Skeletal muscle cell (primary cell): Measurements from ENCODE around the gene BCL3.

Source experiments
- DNase-seq: peaks from one replicate; pipeline ENCODE4 v3.0.0-alpha.2; 2010; ENCODE audit warnings: low read depth
- H3K4me3 ChIP-seq: 2 replicates; pipeline ENCODE4 v1.5.1; 2011; ENCODE audit warnings: low read depth, mild to moderate bottlenecking, control low read depth, low read length, moderate library complexity

BCL3 gene

DNA sequence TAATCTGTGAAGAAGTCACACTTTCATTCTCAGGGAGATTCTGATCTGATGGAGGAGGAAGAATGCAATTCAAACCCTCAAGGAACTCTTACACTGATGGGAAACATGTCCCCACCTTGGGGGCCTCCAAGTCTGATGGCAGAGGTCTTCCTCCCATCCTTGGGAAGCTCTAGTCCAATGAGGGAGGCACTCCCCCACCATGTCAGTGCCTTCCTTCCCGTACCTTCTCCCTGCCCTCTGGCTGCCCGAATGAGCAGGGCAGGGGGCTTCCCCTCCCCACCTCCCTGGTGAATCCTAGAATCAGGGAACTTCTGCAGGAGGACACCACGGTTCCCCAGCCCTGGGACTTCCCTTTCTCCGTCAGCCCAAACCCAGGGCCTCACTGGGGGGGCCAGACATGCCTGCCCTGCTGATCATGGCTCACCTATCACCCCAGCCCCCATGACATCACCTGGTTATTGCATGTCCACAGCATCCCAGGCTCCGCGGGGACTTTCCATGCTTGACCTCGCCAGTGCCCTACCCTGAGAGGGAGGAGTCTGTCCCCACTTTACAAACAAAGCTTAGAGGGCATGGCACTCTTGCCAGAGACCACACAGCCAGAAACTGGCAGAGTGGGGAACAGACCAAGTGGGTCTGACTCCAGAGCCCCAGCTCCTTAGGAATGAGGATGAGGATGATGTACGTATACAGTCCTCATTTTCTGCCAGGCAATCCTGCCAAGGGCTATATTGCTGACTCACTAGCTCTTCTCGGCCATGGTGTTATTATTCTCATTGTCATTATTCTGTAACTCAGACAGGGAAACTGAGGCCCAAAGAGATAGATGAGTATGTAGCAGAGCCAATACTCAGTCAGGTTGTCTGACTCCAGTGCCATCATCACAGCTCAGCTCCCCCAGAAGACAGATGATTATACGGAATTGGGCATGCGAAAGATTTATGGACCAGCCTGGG lies 9.6 kb upstream of the BCL3 start:
- no peak overlapping the region for H3K4me3 ChIP-seq
- no peak for DNase-seq

- no peak for DNase-seq
- H3K4me3 ChIP-seq = no peak overlapping the region
Observed at GRCh38 chr19:44740351-44740824, 8.1 kb upstream of the BCL3 start.

DNA sequence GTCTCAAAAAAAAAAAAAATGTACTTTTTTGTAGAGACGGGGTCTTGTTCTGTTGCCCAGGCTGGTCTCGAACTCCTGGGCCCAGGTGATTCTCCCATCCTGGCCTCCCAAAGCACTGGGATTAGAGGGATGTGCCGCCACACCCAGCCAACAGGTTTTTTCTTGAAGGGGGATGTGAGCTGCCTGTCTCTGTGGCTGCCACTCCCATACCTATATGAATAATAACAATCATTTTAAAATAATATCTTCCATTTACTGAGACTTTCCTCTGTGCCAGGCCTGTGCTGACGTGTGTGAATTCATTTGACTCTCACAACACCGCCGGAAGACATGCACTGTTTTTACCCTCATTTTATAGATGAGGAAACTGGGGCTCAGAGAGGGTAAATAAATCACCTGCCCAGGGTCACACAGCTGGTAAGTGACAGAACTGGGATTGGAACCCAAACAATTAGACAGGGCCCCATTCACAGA lies 7.2 kb upstream of the BCL3 start:
- no peak for DNase-seq
- no peak overlapping the region for H3K4me3 ChIP-seq

DNA sequence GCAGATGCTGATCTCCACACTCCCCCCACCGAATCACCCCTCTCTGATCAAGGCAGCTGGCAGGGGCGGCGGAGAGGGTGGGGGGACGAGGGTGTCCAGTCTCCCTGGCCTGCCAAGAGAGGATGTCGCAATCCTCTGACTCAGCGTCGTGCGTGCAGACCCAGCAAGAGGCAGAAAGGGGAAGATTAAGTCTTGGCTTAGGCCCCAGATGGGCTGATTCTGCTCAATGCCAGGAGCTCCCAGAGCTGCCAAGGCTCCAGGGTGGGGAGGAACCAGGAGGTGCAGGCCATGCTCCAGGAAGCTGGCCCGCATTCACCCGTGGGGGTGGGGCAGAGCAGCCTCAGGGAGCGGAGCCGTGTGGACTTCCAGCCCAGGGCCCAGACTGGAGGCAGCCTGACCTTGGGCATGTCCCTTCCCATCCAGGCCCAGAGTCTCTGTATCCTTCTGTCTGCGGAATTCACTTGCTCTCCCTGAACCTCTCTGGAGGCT lies 6.6 kb upstream of the BCL3 start:
- DNase-seq = peak; percentile 99
- no peak overlapping the region for H3K4me3 ChIP-seq

GRCh38 chr19:44742330-44743061 lies 6.0 kb upstream of the BCL3 start:
- no peak for DNase-seq
- no peak overlapping the region for H3K4me3 ChIP-seq

GRCh38 chr19:44744871-44745332 lies 3.6 kb upstream of the BCL3 start:
- no peak overlapping the region for H3K4me3 ChIP-seq
- DNase-seq = no peak

DNA sequence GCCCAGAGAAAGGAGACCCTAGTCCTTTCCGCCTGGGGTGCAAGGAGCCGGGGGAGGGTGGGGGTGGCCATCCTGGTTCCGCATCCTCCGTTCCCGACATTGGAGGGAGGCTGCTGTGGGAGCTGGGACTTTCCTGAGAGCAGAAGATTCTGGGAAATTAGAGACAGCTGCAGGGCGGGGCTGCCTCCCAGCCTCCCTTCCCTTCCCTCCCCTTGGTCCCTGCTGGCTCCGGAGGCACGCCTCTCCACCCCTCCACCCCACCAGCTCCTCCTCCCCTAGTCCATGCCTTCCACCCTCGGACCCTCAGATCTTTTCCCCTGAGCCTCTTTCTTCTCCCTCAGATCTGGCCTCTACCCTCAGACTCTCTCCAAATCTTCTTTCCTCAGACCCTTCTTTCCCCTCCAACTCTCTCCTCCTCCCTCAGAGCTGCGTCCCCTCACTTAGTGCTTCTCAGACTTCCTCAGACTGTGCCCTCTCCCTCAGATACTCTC lies 3.1 kb upstream of the BCL3 start:
- H3K4me3 ChIP-seq = no peak overlapping the region
- DNase-seq = no peak

GRCh38 chr19:44745887-44746600 lies 2.5 kb upstream of the BCL3 start:
- no peak overlapping the region for H3K4me3 ChIP-seq
- DNase-seq = no peak

DNA sequence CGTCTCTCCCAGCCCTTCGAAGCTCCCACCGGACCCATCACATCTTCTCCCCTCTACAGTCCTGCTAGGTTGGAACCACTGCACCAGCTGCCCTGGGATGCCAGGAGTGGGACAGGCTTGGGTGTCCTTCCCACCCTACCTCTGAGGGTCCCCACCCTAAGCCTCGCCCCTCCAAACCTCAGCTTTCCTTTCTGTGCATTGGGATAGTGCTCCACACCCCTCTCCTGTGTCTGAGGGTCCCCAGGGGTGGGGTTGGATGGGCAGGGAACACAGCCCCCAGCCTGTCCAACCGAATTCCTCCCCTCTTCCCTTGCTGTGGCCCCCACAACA lies 1.9 kb upstream of the BCL3 start:
- DNase-seq = no peak
- no peak overlapping the region for H3K4me3 ChIP-seq

DNA sequence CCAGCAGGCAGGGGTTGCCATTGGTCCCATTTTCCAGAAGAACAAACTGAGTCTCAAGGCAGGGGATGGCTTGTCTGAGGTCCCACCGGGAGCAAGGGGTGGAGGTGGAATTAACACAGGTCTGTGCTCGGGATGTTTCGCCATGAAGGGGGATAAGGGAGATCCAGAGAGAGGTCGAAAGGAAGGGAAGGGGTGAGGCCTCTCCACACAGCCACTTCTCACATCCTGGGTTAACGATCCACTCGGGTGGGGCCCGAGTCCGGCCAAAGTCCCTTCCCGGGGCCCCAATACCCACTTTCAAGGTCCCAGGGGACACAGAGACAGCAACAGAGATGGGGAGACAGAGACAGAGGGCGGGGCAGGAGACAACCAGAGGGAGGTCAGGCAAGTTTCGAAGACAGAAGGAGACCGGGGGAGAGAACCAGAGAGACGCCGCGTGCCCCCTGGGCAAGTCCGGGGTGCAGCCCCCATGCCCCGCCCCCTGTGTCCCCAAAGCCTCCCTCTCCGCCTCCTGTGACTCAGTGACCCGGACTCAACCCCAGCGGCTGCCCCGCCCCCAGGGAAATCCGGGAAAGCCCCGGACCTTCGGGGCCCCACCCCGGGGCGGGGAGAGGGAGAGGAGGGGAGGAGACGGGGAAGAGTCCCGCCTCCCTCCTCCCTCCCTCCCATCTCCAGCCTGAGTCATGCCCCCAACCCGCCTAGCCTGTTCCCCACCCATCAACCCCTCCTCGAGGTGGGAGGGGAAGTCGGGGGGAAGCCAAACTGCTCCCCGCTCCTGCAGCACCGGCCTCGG lies 1.4 kb upstream of the BCL3 start:
- peak; percentile 91 for DNase-seq
- H3K4me3 ChIP-seq = peak overlapping the region; percentile 82

DNA sequence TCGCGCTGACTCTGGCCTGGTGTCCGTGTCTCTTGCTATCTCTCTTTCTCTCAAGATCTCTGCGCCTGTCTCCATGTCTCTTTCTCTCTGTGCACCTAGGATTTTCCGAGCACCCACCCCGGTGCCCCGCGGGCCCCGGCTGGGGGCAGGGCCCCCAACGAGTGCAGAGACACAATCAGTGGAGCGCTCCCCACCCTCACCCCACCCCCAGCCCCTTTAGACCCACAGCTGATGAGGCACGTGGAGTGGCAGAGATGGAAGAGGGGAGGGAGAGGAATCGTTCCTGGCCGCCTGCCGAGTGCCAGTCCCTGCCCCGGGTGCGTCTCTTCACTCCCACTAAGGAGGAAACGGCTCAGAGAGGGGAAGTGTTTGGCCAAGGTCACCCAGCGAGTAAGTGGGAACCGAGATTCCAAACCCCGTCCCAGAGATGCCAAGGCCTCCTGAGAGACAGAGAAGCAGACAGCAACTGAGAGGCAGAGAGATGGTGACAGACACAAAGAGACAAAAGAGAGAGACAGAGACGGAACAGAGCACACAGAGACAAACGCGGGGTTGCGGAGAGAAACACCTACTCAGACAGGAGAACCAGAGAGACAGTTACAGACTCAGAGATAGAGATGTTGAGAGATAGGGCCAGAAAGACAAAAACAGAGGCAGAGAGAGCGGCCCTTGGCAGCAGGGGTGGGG lies 626 bp upstream of the BCL3 start:
- peak overlapping the region; percentile 82 for H3K4me3 ChIP-seq

GRCh38 chr19:44749292-44749691 lies 784 bp downstream of the BCL3 start:
- H3K4me3 ChIP-seq = peak overlapping the region; percentile 82
- no peak for DNase-seq

More for the DNA sequence above, 626 bp upstream of the BCL3 start:
- DNase-seq = no peak

- H3K4me3 ChIP-seq = peak overlapping the region; percentile 82
- DNase-seq = no peak
Observed at GRCh38 chr19:44749994-44750393, 1.5 kb downstream of the BCL3 start.

DNA sequence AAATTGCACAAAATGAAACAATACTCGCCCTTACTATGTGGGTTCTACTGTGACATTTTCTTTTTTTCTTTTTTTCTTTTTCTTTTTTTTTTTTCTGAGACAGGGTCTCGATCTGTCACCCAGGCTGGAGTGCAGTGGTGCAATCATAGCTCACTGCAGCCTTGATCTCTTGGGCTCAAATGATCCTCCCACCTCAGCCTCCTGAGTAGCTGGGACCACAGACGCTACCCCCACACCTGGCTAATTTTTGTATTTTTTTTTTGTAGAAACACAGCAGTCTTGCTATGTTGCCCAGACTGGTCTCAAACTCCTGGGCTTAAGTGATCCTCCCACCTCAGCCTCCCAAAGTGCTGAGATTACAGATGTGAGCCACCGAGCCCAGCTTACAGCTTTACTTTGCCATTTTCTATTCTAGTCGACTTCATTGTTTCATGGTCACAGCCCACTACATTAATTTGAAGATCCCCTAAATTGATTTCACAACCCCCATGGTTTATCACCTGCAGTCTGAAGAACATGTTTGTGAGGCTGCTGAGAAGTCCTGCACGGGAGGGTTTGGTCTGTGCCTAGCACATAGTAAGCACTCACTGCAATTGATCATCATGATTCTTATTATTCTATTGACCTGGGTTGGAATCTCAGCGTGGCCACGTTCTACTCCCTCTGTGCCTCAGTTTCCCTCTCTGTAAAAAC lies 3.8 kb downstream of the BCL3 start:
- H3K4me3 ChIP-seq = no peak overlapping the region
- no peak for DNase-seq

- DNase-seq = peak; percentile 98
- H3K4me3 ChIP-seq = peak overlapping the region; percentile 44
Observed at GRCh38 chr19:44752816-44753625, 4.5 kb downstream of the BCL3 start.

- DNase-seq = no peak
- peak overlapping the region; percentile 44 for H3K4me3 ChIP-seq
Observed at GRCh38 chr19:44753626-44753931, 5.1 kb downstream of the BCL3 start.
